ENCODE results near the gene P4HTM. TPM values are rescaled to one million over a fixed set of nuclear protein-coding genes. Genes with fewer than 3 reads are reported as not detected.
A peak's percentile ranks its signal among the peaks of the same experiment; 100 is the strongest.

Gene P4HTM
- 10 to 100 TPM; 40.2 to 60.6 (median 41.4) TPM for total RNA-seq
- long read RNA-seq, donor 1, transcript P4HTM-202 (9 exons, 2,127 nt): major isoform, 33 of 95 reads
- long read RNA-seq, donor 1, transcript P4HTM-205 (8 exons, 2,796 nt): minor isoform, 18 of 95 reads
- long read RNA-seq, donor 1, partial matches to known transcripts: 16 of 95 reads
- long read RNA-seq, donor 1, other reads (novel, unspliced or antisense): 28 of 95 reads
- long read RNA-seq, donor 2, transcript P4HTM-205 (8 exons, 2,796 nt): minor isoform, 6 of 47 reads
- long read RNA-seq, donor 2, transcript P4HTM-202 (9 exons, 2,127 nt): major isoform, 35 of 47 reads
- long read RNA-seq, donor 2, partial matches to known transcripts: 1 of 47 reads
- long read RNA-seq, donor 2, other reads (novel, unspliced or antisense): 4 of 47 reads

DNA sequence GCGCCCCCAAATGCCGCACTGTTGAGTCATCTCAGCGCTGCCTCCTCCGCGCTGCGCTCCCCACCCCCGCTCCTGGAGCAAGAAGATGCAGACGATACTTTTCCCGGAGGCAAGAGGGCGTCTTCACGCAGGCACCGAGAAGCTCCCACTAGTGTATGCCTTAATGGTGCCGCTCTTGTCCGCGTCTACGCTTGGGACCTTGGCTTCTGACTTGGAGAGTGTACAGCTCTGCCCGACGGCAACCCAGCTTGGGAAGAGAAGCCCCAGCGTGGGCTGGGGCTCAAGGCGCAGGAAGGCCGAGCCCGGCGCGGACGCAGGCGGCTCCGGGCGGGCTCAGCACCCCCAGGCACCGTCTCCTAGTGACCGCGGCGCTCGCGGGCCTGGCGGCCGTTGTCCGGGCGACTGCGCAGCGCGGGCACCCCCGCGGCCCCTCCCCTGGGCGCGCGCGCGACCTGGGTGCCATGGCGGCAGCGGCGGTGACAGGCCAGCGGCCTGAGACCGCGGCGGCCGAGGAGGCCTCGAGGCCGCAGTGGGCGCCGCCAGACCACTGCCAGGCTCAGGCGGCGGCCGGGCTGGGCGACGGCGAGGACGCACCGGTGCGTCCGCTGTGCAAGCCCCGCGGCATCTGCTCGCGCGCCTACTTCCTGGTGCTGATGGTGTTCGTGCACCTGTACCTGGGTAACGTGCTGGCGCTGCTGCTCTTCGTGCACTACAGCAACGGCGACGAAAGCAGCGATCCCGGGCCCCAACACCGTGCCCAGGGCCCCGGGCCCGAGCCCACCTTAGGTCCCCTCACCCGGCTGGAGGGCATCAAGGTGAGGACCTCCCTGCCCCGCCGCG is at the start of gene P4HTM:
TSS of gene P4HTM (plus strand) at position 446 of the 840 bp plus-strand sequence. CDS start at position 462, 16 bp downstream.
- no peaks in the 10 kb centered on the region for H3K36me3 ChIP-seq (ENCODE audit: low read depth)
- H3K9me3 ChIP-seq: no peaks in the 10 kb centered on the region
- H3K4me3 ChIP-seq: peak within 1 kb of the TSS; percentile 85
- intact Hi-C loops (cut with DNase I, micrococcal nuclease): no loop called here
- peak; percentile 86 for ATAC-seq
- DNase-seq: peak; percentile 80 to 90 (median 85)
- H3K4me1 ChIP-seq (ENCODE audit: low read depth): peaks cover 25% of the 10 kb centered on the region
- no peak for TF ChIP-seq CTCF (IDR thresholded peaks at IDR 0.05)

GRCh38 chr3:48945432-48945831 is 44.6 kb upstream of the P4HTM start:
- no peak for TF ChIP-seq CTCF (IDR thresholded peaks at IDR 0.05)
- Histone ChIP-seq H3K9me3 (no peaks in the 10 kb centered on the region), H3K4me3 (no peak overlapping the region), H3K36me3 (ENCODE audit: low read depth) (no peaks in the 10 kb centered on the region), H3K4me1 (ENCODE audit: low read depth) (no peaks in the 10 kb centered on the region)
- ATAC-seq (no peak), DNase-seq (no peak)
- intact Hi-C loops (cut with DNase I, micrococcal nuclease): no loop called here

DNA sequence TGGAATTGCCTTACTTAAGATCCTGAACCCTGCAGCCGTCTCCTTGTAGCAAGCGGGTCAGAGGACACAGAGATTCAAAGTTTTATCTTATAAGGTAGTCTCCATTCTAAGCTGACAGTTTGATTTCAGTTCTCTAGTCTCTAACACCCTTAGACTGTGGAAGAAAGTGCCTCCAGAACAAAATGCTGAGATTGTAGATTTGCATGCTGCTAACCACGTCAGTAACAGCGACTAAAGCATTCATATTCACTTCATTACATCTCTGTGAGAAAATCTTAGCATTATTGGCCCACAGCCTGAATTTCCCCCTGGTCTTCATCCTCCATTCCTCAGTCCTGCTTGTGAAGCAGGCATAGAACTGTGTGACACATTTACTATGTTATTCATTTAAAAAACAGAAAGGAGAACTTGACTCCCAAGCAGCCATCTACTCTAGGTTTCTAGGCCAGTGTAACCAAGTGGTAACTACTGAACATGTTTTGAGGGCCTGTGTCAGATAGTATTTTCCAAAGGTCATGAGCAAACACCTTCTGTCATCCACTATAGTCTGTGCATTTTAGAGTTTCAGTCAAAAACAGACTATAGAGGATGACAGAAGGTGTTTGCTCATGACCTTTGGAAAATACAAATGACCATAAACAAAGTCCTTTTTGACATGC is 44.0 kb upstream of the P4HTM start:
- TF ChIP-seq CTCF (IDR thresholded peaks at IDR 0.05): no peak
- intact Hi-C loops (cut with DNase I, micrococcal nuclease): no loop called here

DNA sequence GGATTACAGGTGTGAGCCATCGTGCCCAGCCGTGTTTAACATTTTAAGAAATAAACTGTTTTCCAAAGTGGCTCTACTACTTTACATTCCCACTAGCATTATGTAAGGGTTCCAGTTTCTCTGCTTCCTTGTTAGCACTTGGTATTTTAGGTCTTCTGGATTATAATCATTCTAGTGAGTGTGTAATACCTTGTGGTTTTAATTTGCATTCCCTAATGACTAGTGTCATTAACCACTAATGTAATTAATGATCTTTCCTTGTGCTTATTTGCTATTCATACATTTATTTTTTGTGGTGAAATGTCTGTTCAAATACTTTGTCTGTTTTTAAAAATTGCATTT is 40.7 kb upstream of the P4HTM start:
- Histone ChIP-seq H3K4me3 (no peak overlapping the region), H3K4me1 (ENCODE audit: low read depth) (no peaks in the 10 kb centered on the region), H3K36me3 (ENCODE audit: low read depth) (no peaks in the 10 kb centered on the region), H3K9me3 (no peaks in the 10 kb centered on the region)
- TF ChIP-seq CTCF (IDR thresholded peaks at IDR 0.05): no peak
- DNase-seq: no peak
- no peak for ATAC-seq
- intact Hi-C loops (cut with DNase I, micrococcal nuclease): no loop called here

More for the DNA sequence above, 44.0 kb upstream of the P4HTM start:
- DNase-seq: no peak
- Histone ChIP-seq H3K4me1 (ENCODE audit: low read depth) (no peaks in the 10 kb centered on the region), H3K9me3 (no peaks in the 10 kb centered on the region), H3K36me3 (ENCODE audit: low read depth) (no peaks in the 10 kb centered on the region), H3K4me3 (no peak overlapping the region)
- no peak for ATAC-seq

GRCh38 chr3:48950051-48950450 is 40.0 kb upstream of the P4HTM start:
- no peak for ATAC-seq
- no peaks in the 10 kb centered on the region for H3K36me3 ChIP-seq (ENCODE audit: low read depth)
- H3K4me1 ChIP-seq (ENCODE audit: low read depth): no peaks in the 10 kb centered on the region
- no peak for TF ChIP-seq CTCF (IDR thresholded peaks at IDR 0.05)
- H3K4me3 ChIP-seq: no peak overlapping the region
- H3K9me3 ChIP-seq: no peaks in the 10 kb centered on the region
- DNase-seq: no peak
- intact Hi-C loops (cut with DNase I, micrococcal nuclease): no loop called here
